HG02981 (cell line): ENCODE results near the gene SEPTIN3.

Experiments used
- ATAC-seq: cut with Tn5 transposase; IDR thresholded peaks from one replicate; pipeline ENCODE4 v1.9.1; 2021; ENCODE audit warnings: mild to moderate bottlenecking, moderate library complexity; ENCODE audit not compliant: unreplicated experiment

SEPTIN3 gene, protein sequence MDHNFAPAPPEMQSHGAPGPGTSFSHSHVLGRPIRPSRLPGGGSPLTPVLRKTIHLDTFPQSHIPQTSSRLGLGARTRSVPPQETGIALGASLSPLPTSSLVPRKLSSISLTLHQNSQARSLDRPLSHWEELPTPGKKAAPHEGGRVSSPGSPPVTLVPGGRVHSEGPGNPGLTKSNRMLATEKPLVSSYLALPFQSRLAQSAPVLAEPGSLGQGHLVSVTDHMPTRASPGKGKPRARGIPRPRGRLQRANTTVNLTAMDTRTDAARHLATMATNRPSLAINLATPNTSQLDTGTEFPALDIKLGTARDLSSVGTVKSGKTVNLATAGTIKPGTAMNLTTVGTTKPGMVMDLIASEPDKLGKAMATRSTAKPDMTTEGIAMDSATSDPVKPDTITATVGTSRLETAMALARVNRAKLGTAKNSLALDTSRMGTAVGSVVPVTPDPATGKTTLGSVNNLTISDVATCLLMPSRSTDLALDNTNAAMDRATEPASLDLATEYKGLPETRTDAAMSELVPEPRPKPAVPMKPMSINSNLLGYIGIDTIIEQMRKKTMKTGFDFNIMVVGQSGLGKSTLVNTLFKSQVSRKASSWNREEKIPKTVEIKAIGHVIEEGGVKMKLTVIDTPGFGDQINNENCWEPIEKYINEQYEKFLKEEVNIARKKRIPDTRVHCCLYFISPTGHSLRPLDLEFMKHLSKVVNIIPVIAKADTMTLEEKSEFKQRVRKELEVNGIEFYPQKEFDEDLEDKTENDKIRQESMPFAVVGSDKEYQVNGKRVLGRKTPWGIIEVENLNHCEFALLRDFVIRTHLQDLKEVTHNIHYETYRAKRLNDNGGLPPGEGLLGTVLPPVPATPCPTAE

DNA sequence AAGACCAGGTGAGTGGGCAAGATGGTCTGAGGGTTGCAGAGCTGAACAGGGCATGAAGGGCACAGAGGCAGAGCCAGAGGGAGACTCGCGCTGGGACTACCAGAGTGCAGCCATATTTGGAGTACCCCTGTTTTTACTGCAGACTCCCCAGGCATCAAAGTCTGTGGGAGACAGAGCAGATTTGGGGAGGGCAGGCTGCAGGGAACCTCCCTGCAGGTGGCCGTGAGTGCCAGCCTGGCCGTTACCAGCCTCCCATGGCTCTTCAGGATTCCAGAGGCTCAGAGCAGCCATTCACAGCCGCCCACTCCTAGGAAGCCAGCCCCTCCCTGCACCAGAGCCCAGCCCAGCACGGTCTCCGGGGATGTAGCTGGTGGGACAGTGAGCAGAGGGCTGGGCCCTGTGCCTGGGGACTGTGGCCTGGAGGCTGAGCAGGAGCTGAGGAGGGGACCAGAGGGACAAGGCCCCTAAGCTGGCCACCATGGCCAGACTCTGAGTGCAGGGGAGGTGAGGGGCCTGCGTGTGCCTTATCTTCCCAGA, at the start of gene SEPTIN3:
TSS of gene SEPTIN3 (plus strand) at position 334 of the 537 bp plus-strand sequence. CDS start 2,050 bp downstream, outside the sequence.
- no peak for ATAC-seq

DNA sequence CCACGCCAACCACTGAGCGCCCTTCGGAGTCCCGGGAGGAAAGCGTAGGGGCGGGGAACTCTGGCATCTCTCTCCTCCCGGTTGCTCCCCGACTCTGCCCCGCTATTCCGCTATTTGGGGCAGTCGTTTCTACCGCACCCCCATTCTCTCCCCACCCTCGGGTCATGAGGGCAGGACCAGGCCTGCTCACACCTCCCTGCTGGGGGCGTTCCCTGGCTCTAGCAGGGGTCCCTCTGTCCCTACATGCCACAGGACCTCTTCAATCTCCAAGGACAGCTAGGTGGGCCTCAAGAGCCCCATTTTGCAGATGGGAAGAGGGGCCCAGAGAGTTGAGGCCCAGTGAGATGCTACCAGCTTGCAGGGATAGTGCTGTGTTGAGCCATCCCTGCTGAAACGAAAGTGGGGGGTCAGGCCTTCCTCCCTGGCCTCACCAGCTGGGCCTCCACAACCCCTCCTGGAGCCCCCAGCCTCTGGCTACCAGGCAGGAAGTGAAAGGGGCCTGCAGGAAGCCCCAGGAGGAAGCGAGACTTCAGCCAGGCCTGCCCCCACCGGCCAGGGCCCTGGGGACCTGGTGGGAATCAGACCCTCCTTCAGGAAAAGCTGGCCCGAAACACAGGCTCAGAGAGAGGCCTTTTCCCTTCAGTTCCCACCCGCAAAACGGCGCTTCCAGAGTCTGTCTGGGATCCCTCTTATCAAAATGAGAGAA, 48.8 kb upstream of the SEPTIN3 start:
- ATAC-seq = peak; percentile 14

DNA sequence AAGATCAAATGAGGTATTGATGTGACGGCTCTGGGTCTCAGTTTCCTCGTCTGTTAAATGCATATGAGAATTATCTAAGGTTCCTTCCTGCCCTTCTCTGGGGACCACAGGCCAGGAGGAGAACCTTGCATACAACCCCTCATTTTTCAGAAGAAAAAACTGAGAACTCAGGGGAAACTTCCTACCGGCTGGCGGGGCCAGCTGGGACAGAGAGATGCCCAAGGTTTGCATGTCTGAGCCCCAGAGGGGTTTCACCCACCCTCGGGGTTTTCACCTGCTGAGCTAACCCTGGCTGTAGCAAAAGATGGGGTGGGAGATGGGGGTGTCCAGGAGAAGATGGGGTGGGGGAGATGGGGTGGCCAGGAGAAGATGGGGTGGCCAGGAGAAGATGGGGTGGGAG, 46.9 kb upstream of the SEPTIN3 start:
- ATAC-seq = no peak

DNA sequence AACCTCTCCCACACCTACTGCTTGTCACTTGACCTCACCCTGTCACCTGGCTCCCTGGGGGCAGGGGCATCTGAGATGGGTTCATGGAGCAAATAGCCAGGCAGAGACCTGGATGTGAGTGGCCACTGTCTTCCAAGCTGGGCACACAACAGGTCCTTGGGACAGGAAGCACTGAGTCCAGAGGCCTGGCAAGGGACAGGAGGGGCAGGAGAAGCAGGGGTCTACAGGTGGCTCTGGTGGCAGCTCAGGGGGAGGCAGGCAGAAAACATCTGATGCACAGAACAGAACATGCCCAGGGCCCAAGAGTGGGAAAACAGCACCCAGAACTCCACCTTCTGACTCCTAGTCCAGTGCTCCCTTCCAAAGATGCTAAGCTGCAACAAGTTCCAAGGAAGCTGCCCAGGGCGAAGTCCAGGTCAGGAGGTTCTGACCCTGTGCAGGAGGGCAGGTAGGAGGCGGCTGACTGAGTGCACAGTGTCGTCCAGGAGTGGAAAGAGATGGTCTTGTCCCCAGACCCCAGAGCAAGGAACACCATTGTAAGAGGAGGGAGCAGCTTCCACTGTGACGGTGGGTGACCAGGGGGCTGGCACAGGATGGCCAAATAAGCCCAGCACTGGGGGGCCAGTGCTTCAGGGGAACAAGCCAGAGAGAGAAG, 46.2 kb upstream of the SEPTIN3 start:
- no peak for ATAC-seq

DNA sequence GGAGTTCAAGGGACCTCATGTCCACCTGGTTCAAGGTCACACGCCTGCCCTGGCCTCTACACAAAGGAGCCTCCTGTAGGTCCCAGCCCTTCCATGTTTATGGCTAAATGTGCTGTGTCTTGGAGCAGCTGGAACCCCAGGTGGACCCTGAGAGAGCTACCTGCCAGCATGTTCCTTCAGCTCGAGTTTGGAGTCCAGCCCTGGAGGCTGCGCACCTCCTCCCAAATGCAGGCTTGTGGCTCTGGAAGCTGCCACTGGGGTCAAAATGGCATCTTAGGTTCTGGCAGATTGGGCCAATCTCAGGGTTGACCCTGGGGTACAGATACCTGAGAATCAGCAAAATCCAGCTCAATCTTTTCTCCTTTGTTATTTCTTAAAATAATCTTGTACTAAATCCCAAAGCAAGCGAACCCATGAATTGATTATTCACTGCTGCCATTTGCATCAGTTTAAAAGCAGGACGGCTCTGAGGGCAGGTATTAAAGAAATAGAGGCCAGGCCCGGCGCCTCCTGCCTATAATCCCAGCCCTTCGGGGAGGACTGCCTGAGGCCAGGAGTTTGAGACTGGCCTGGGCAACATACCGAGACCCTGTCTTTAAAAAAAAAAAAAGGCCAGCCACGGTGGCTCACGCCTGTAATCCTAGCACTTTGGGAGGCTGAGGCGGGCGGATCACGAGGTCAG, 45.5 kb upstream of the SEPTIN3 start:
- ATAC-seq = no peak

DNA sequence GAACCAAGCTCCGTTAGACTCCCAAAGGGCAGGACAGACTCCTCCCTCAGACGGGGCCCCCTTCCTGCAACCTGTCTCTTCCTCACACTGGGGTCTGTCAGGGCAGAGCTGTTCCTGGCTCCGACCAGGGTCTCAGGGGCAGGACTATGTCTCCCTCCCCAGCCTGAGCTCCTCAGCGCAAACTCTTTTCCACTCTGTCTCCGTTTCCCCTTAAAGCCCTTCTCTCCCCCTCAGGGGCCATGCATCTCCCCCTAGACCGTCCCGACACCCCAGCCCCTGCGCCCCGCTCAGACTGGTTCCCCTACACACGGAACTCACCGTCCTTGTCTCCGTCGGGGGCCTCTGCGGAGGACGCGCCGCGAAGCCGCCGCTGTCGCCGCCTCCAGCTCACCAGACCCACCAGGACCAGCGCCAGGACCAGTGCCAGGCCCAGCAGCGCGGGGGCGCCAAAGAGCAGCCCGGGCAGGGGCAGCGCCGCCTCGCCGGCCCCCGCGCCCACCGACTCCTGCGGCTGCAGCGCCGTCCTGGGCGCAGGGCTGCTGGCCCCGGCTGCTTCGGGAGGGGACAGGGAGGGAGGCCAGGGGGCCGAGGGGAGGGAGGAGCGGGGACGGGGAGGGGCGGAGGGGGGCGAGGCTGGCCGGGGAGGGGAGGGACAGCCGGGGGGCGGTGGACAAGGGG, 43.3 kb upstream of the SEPTIN3 start:
- no peak for ATAC-seq

DNA sequence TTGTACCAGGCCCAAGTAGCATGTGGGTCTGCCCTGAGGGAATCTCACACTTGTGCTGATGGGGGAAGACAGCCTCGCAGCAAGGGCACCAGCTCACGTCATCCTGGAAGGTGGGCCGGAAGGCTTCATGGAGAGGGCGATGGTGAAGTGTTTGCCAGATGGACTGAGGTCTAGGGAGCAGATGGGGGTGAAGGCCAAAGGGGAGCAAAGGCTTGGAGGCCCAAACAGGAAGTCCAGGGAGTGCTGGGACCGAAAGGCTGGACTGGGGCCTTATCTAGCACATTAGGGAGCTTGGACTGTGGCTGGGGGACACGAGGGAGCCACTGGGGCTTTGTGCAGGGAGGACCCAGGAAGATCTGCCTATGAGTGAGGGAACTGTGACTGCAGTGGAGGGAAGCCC, 41.4 kb upstream of the SEPTIN3 start:
- ATAC-seq = no peak

DNA sequence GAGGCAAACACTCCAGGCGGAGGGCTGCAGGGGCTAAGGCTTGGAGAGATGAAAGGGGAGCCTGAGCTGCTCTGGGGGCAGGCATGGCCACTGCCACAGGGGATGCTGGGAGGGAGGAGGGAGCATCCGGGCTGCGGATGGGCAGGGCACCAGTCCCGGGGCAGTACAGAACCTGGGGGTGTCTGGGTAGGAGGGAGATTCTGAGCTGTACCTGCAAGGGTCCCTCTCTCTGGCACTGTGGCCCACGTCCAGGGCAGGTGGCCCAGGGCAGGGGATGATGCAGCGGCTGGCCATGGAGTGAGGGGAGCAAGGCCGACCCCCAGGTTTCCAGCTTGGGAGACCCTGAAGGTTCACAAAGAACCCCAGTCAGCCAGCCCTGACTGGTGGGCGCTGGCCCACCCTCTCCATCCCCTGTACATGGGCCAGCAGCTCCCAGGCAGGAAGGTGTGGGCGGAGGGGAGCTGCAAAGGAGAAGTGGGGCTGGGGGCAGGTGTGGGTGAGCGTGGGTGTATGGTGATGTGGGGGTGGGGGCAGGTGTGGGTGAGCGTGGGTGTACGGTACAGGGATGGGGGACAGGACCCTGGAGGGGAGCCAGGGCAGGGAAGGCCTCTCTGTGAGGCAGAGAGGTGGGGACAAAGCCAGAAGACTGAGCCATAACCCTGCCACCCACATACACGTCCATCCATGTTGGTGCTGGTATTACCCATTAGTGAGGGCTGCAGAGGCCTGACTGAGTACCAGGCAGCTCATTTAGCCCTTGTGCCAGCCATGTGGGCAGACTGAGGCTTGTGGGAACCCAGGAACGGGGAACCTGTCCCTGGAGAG, 40.4 kb upstream of the SEPTIN3 start:
- no peak for ATAC-seq

DNA sequence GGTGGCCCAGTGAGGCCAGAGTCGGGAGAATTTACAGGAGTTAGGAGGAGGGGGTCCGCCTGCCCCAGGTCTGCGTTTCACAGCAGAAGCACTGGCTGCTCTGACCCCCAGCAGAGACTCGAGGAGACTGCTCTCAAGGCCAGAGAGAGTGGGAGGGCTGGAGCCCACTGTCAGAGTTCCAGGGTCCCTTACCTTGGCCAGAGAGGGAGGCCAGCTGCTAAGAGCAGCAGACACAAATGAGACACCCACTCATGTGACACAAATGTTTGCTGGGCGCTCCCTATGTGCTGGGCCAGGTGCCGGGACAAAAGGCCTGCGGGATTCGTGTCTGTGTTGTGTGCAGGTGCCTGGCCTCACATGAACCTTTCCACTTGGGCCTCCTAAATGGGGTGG, 39.8 kb upstream of the SEPTIN3 start:
- no peak for ATAC-seq

DNA sequence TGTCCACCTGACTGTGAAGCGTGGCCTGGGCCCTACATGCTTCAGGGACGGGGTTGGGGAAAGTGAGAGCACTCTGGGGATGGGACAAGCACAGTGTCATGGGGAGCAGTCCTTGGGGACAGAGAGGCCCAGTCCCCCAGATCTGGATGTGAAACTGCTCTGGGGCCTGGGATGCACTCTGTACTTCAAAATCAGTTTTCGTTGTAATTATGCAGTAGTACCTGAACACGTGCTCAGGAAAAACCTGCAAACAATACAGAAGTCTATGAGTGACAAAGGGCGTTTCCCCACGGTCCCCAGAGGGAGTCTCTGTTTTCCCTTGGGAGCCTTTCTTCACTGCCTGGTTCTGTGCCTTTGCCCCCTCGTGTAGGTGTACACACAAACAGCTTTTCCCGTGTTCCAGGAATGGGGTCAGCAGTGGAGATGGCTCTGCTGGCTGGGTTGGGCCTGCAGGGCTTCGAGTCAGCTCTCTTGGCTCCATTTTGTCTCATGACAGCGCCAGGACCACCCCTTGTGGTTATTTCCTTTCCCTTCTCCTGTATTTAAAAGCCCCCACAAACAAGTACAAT, 37.5 kb upstream of the SEPTIN3 start:
- ATAC-seq = no peak

DNA sequence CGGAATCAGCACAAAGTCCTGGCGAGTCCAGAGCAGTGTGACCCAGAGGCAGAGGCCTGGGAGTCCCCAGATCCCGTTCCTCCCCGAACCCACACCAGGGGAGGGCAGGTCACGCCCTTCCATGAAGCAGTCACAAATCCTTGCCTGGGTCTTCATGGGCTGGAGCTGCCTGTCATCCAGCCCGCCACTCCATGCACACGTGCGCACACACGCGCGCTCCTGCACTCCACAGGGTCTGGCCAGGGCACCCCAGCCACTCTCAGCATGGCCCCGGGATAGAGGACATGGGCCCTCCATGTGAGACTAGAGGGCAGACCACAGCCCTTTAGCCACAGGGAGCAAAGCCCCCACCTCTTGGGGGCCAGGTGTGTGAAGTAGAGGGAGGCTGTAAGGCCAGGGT, 36.9 kb upstream of the SEPTIN3 start:
- ATAC-seq = no peak

DNA sequence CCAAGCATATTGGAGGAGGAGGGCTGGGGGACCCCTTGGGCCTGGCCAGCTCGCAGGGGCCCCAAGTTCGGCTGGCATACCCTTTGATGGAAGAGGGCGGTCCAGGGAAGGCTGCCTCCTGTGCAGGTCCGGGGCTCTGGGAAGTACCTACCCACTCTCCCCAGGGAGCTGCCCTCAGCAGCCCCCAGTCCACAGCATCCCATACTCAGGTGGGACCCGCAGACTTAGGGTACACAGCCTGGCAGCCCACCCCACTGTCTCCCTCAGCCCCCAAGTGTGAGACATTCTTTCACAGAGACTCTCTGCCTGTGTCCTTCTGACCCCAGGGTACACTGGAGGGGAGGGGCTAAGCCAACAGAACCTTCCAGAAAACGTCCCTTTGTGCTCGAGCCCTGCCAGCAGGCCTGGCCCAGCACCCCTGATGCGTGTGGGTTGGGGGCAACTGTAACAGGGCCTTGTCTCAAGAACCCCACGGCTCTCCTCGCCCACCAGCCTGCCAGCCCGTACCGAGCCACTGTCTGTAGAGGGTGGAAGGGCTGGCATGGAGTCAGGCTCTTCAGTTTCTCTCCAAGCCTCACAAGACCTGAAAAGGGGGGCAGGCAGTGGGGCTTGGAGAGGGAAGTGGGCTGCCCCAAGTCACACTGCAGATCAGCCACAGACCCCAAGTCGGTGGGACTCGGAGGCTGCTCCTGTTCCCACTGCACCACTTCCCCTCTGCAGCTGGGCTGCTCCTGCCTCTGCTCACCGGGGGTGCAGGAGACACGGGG, 35.6 kb upstream of the SEPTIN3 start:
- ATAC-seq = no peak

DNA sequence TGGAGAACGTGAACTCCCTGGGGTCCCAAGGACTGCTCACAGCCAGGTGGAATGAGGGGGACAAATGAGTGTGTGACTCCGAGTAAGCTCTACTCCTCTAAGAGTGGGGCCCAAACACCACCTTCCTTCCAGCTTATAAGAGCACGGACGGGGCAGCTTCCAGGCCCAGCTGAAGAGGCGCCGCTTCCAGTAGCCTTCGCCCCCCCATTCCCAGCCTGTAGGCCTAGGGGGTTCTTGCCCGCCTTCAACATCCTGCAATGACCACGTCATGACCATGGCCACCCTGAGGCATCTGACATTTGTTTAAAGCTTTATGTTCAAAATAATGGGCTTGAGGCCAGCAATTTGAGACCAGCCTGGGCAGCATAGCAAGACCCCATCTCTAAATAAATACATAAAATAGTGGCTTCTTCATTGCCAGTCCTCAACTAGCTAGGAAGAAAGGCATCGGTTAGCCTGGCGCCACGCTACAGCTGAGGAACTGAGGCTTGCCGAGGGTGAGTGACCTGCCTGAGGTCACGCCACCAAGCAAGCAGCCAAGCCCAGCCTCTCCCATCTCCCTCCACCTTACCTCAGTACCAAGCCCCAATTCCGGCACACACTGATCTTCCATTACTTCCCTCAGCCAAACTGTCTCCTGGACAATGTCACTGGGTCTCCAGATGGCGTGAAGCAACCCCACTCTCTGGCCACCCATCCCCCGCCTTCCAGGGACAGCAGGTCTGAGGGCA, 34.8 kb upstream of the SEPTIN3 start:
- ATAC-seq = no peak

DNA sequence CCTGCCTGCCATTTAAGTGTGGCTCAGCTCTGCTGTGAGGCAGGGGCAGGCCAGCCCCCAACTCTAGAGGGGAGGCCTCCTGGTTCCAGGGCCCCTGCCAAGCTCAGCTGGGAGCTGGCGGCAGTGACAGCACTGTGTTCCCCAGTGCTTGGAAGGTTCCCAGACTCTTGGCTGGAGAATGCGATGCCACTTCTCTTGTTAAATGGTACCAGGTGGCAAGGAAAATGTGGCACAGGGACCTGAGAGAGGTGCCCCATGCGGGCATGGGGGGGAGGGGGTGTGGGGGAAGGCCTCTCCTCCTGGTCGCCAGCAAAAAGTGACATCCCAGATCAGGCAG, 34.3 kb upstream of the SEPTIN3 start:
- ATAC-seq = no peak

DNA sequence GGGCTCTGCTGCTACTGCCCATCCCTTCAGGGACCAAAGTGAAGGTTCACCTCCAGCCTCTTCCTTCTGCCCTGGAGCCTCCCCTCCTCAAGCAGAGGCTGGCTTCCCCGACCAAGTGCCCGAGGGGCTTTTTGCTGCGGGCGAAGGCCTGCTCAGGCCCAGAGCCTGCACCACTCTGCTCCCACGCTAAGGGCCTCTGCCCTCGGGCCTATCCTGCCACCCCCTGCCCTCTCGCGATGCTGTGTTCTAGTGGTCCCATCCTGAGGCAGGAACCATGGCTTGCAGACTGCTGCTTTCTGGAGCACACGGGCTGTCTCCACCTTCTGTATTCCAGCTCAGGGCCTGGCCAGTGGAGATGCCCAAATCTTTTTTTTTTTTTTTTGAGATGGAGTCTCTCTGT, 33.7 kb upstream of the SEPTIN3 start:
- no peak for ATAC-seq

DNA sequence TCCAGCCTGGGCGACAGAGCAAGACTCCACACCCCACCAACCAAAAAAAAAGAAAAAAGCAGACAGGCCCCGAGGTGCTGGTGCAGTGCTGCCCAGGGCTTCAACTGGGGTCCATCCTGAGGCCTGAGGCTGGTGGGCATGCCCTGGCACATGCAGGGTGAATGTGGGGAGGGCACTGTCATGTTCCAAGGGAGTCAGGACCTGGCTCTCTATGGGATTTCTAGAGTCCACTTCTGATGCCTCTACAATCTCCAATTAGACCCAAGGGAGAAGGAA, 32.4 kb upstream of the SEPTIN3 start:
- no peak for ATAC-seq
